NCI-H146 treated with DMSO at 0.1 percent for 48 hours (cell line): ENCODE data around the gene XAGE2.
"Not testable (repeated sequence)": the region's sequence is repeated elsewhere in the genome, so short reads cannot be mapped to it uniquely, and the experiment has no call there.

Source experiments
- DNase-seq: peaks from one replicate; lab custom pipeline; 2025; ENCODE audit not compliant: unreplicated experiment; lab: John Stamatoyannopoulos, UW

The XAGE2 gene, protein sequence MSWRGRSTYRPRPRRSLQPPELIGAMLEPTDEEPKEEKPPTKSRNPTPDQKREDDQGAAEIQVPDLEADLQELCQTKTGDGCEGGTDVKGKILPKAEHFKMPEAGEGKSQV

DNA sequence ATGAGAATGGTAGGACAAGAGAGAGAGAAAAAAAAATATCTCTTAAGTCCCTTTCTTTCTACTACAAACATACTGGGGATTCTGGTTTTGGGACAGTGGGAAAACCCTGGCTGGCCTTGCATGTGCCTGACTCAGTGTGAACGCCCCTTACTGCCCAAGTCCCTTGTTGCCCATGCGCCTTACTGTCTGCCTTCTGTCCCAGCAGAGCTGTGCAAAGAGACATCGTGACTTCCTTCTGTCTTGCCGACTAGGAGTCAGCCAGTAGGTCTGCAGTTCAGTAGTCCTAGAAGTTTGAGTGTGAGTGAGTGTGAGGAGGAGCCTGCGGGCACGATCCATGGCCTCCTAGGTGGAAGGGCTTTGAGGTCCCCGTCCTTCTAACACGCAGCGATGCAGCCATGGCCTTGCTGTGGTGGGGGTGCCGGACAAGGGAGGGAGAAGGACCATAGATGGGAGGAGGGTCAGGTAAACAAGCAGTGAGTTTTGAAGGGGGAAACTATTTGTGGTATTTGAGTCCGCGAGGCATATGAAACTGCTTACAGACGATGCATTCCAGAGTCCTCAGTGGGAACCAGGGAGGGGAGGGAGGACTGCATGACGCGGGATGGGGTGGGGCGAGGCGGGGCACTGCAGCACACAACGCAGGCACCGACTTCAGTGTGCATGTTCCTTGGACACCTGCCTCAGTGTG lies at the start of gene XAGE2:
XAGE2 (plus strand) TSS at position 654 of the 688 bp plus-strand sequence. CDS start 994 bp downstream, outside the sequence.
- DNase-seq: no peak

- no peak for DNase-seq
These were observed 31.4 kb upstream of the XAGE2 start for GRCh38 chrX:52337410-52337809.

GRCh38 chrX:52341493-52341892 lies 27.3 kb upstream of the XAGE2 start:
- DNase-seq: no peak

- DNase-seq: not testable (repeated sequence)
These were observed 25.7 kb upstream of the XAGE2 start for GRCh38 chrX:52343131-52343530.

- DNase-seq: not testable (repeated sequence)
These were observed 23.4 kb upstream of the XAGE2 start for GRCh38 chrX:52345402-52345801.

DNA sequence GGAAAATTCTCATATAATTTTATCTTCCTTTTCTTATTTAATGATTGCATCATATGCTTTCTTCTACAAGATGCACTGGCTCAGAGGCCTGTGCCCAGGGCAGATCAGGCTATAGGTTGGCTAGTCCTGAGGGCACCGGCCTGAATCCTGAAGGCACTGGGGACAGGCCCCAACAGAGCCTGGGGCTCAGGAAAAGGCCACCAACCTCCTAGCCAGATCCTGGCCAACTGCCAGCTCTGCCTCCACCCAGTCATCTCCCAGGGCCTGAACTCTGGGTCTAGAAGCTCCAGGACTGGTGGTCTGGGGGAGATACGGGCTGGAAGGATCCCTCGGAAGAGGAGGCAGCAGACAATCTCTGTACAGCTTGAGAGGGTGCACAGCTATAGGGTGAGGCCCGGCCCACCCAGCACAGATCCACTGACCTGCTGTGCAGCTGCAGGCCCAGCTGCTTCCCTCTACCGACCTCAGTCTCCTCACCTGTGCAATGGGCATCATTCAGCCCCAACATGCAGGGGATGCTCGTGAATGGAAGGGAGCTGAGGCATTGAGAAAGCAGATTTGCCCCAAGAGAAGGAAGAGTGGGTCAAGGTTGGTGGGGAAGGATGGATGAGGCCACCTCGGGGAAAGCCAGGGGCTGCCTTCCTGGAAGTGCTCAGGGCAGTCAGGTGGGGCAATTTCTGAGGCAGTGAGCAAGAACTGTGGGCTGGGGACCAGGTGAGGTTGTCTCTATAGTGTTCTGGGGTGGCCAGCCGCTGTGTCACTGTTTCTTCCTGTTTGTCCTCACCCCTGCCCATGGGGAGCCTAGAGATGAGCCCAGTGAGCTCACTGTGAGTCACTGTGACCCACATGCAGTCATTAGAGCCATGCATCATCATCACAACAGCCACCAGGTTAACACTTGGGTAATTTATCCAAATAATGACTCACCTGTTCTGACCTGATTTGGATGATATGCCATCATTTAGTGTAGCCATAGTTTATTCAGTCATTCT lies 22.4 kb upstream of the XAGE2 start:
- no peak for DNase-seq

DNA sequence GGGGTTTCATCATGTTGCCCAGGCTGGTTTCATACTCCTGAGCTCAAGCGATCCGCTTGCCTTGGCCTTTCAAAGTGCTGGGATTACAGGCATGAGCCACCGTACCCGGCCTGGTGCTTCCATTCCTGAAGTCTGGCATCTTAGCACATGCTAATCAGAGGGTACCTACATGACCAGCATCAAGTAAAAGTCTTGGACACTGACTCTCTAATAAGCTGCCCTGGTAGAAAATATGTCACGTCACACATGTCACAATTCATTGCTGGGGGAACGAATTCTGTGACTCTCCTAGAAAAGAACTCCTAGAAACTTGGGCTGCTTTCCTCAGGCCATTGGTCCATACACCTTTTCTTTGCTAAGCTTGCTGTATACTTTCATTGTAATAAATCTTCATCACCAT lies 19.1 kb upstream of the XAGE2 start:
- DNase-seq: no peak

DNA sequence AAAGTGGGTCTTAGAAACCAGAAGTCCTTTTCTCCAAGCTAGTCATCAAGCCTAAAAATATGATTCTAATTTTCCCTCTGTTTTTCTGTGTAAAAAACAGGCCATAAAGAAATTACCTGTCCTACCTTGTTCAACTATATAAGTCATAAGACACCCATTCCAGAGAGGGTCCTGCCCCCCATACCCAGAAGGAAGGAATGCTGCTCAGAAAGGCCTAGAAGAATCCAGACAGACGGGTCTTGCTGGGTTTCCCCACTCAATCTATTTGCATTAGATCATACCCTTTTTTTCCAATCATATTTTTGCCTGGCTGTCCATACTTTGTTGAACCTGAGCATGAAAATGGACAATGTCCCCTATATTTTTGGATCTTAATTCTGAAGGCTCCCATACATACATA lies 16.3 kb upstream of the XAGE2 start:
- no peak for DNase-seq

- DNase-seq: no peak
These were observed 15.0 kb upstream of the XAGE2 start for GRCh38 chrX:52353838-52354237.

DNA sequence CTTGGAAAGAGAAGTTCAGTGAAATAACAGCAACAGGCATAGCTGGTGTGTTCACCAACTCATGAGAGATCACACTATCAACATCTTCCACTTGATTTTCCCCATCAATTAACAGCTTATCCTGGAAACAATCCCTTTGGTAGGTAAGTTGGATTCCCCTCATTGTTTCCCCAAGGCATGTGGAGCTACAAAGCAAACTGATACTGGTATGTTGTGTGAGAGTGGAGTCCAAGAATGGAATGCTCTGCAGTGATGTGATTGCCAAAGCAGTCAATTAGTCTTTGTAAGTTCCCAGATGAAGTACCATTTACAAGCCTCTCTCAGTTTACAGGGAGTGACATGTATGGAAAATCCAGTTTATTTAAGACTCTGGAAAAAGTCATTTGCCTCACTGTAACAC lies 13.7 kb upstream of the XAGE2 start:
- DNase-seq: no peak

DNA sequence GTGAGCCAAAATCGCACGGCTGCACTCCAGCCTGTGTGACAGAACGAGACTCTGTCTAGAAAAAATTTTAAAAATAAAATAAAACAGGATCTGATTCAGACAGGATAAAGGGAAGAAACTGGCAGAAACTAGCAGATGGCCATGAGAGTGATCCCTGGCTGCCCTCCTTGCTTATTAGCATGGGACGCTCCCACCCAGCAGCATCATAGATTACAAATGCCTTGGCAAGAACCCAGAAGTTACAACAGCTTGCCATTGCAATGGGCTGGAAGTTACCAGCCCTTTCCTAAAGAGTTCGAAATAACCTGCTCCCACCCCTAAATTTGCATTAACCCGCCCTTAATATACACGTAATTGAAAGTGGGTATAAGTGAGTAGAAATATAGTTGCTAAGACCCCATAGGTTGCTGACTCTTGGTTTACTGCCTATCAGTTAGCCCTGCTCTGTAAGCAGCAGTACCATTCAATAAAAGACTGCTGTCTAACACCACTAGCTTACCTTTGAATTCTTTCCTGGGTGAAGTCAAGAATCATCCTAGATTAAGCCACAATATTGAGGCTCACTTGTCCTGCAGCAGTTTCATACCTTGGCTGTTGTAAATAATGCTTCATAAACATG lies 9.1 kb upstream of the XAGE2 start:
- DNase-seq: no peak

- DNase-seq: no peak
These were observed 6.9 kb upstream of the XAGE2 start for GRCh38 chrX:52361941-52362340.

- no peak for DNase-seq
These were observed 5.5 kb upstream of the XAGE2 start for GRCh38 chrX:52363247-52363883.

DNA sequence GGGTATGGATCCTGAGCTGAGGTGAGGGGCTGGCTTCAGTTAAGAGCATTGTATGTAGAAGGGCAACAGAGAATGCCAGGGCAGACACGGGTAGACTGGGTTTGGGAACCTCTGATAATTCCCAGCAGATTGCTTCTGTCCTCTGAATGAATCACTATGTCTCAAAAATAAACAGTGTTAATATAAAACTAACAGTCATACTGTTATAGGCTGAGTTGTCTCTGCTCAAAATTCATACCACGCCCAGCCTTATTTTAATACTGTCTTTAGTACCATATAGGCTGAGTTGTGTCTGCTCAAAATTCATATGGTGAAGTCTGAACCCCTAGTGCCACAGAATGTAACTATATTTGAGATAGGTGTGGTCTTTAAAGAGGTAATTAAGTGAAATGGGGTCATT lies 10.0 kb downstream of the XAGE2 start:
- no peak for DNase-seq

- DNase-seq: no peak
These were observed 12.2 kb downstream of the XAGE2 start for GRCh38 chrX:52380993-52381392.

DNA sequence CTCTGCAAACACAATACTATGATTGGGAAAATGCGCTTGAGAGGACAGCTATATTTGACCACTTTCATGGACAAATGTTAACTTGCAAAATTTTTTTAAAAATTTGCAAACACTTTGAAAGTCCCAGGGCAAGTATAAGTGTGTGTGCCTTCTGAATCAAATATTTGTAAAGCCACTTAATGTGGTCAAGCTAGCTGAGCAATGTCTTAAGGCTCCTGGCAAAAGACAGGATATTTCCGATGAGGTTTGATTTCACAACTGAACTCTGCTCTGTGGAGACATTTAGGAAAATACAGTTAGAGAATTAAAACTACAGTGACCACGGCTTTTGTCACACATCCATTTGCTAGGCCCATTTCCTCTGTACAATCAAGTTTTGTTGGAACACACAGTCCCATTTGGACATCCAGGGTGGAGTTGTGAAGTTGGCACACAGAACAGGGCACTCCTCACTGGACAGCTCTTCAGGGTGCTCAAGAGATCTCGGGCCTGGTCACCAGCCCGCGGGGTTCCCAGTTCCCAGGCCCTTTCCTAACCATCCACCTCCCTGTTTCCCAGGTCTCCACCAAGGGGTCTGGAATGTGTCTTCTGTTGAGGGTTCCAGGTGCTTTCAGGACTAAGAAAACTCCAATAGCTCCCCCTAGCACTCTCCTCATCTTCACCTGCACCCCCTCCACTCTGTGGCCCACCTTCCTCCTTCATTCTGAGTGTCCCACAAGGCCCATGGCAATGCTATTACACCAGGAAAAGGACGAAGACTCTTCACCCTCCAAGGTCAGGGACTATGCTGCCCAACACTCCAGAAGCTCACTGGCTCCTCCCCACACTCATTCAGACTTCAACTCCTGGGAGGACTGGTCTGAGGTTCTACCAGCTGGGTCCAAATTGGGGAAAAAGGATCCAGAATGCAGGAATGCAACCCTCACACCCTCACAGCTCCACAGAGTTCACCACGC lies 41.9 kb downstream of the XAGE2 start:
- DNase-seq: no peak

DNA sequence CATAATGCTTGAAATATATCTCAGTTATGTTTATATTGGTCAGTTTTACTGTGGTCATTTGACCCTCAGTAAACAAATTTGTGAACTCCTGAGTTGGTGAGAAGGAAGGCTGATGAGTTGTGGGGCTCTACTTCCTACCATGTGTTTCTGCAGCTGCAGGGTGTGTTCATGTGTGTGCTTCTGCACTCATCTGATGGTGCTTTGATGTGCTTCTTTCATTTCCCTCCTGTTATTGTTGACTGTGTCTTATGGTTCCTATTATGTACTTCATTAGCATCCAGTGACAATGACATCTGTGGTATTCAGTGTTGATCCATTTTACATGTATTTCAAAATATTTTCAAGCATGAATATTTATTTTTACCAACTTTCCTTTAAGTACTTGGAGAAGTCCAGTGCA lies 46.5 kb downstream of the XAGE2 start:
- no peak for DNase-seq

DNA sequence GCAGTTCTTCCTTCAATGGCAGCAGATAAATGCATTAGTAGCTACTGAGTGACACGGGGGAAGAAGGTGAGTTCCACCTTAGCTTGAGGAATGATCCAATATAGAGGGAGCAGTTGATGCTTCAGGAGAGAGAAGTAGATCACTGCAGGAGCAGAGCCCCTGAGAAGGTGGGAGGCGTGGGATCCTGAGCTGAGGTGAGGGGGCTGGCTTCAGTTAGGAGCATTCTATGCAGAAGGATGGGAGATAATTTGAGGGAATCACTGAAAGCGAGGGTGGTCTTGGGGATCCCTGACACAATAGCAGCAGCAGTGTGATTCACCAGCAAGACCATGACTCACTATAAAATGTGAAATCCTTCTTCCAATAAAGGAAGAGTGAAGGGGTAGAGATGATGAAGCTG lies 48.0 kb downstream of the XAGE2 start:
- DNase-seq: no peak

- no peak for DNase-seq
These were observed 52.1 kb downstream of the XAGE2 start for GRCh38 chrX:52420824-52421443.
